Thoracic aorta (tissue), 2 donors: Measurements from ENCODE around the gene ZCCHC8. TPM values are rescaled to one million over a fixed set of nuclear protein-coding genes. Genes with fewer than 3 reads are reported as not detected.

ENCODE experiments used
- ATAC-seq: fragments of 150-250 bp; one replicate; pipeline ENCODE4 v1.8.0; 2017; ENCODE audit warnings: low read depth; ENCODE audit not compliant: insufficient number of reproducible peaks, low FRiP score
- DNase-seq: peaks from one replicate; pipeline ENCODE4 v3.0.0-alpha.2; 2020; ENCODE audit warnings: low spot score
- H3K27ac ChIP-seq, 2 donors: fragments of 200-600 bp; sonication (generic); 1 replicate in 1 of 2; 2 replicates in 1 of 2; pipeline ENCODE4 v1.5.1; 2016; ENCODE audit warnings: mild to moderate bottlenecking in 2 of 2, moderate library complexity in 2 of 2
- H3K27me3 ChIP-seq: fragments of 200-600 bp; sonication (generic); replicated peaks from 2 replicates; pipeline ENCODE4 v1.6.0; 2016; ENCODE audit warnings: mild to moderate bottlenecking; ENCODE audit not compliant: insufficient read depth
- H3K36me3 ChIP-seq: fragments of 200-600 bp; sonication (generic); one replicate; pipeline ENCODE4 v1.5.1; 2016
- H3K4me1 ChIP-seq, 2 donors: fragments of 200-600 bp; sonication (generic); 1 replicate in 1 of 2; 2 replicates in 1 of 2; pipeline versions ENCODE4 v1.5.1 to v1.6.0; 2016; ENCODE audit warnings: low read depth in 2 of 2, mild to moderate bottlenecking in 1 of 2; ENCODE audit not compliant: control insufficient read depth in 1 of 2
- H3K4me3 ChIP-seq: fragments of 200-600 bp; sonication (generic); 2 replicates; pipeline ENCODE4 v1.5.1; 2016; ENCODE audit warnings: mild to moderate bottlenecking
- H3K9me3 ChIP-seq: fragments of 200-600 bp; sonication (generic); 2 replicates; pipeline ENCODE4 v1.5.1; 2016
- CTCF ChIP-seq: fragments of 200-600 bp; sonication (generic); IDR thresholded peaks from one replicate; pipeline ENCODE4 v1.5.1; 2019; ENCODE audit warnings: antibody characterized with exemption
- total RNA-seq, 2 donors: library from RNA; depleted of rRNA; stranded (reverse); fragments of >200 nt; gene quantifications; one replicate each; pipeline versions ENCODE4 v1.1.0 to v1.2.3, GENCODE V29; 2016

Gene ZCCHC8
- total RNA-seq, 2 donors from 2014 or later = 16.2 to 33.4 TPM

GRCh38 chr12:122508163-122508562 is 7.4 kb upstream of the ZCCHC8 start:
- ATAC-seq = no peak
- Histone ChIP-seq H3K36me3 (peaks cover 77% of the 10 kb centered on the region), H3K4me1 (no peaks in the 10 kb centered on the region), H3K27me3 (no peaks in the 10 kb centered on the region), H3K9me3 (no peaks in the 10 kb centered on the region), H3K4me3 (no peak overlapping the region), H3K27ac (no peak overlapping the region)
- no peak for TF ChIP-seq CTCF
- DNase-seq = no peak

GRCh38 chr12:122506393-122506938 is 5.7 kb upstream of the ZCCHC8 start:
- no peak for TF ChIP-seq CTCF
- Histone ChIP-seq H3K36me3 (peaks cover 63% of the 10 kb centered on the region), H3K4me1 (no peaks in the 10 kb centered on the region), H3K27me3 (no peaks in the 10 kb centered on the region), H3K27ac (no peak overlapping the region), H3K9me3 (no peaks in the 10 kb centered on the region), H3K4me3 (no peak overlapping the region)
- DNase-seq (no peak), ATAC-seq (no peak)

- Histone ChIP-seq H3K36me3 (peaks cover 55% of the 10 kb centered on the region), H3K4me1 (peaks cover 0 to 5% of the 10 kb centered on the region in 2 donors), H3K9me3 (no peaks in the 10 kb centered on the region), H3K27ac (no peak overlapping the region), H3K27me3 (no peaks in the 10 kb centered on the region), H3K4me3 (no peak overlapping the region)
- no peak for TF ChIP-seq CTCF
- no peak for DNase-seq
- no peak for ATAC-seq
Observed at GRCh38 chr12:122505419-122506051, 4.8 kb upstream of the ZCCHC8 start.

GRCh38 chr12:122503783-122504590 is 3.3 kb upstream of the ZCCHC8 start:
- H3K4me3 ChIP-seq = no peak overlapping the region
- DNase-seq = no peak
- no peak overlapping the region for H3K27ac ChIP-seq
- ATAC-seq = no peak
- no peaks in the 10 kb centered on the region for H3K27me3 ChIP-seq
- TF ChIP-seq CTCF = no peak
- peaks cover 3 to 11% of the 10 kb centered on the region in 2 donors for H3K4me1 ChIP-seq
- peaks cover 40% of the 10 kb centered on the region for H3K36me3 ChIP-seq
- no peaks in the 10 kb centered on the region for H3K9me3 ChIP-seq

GRCh38 chr12:122503147-122503751 is 2.5 kb upstream of the ZCCHC8 start:
- Histone ChIP-seq H3K4me1 (peaks cover 3 to 18% of the 10 kb centered on the region in 2 donors), H3K9me3 (no peaks in the 10 kb centered on the region), H3K27me3 (no peaks in the 10 kb centered on the region), H3K27ac (no peak overlapping the region), H3K4me3 (no peak overlapping the region), H3K36me3 (peaks cover 32% of the 10 kb centered on the region)
- DNase-seq = no peak
- ATAC-seq = no peak
- no peak for TF ChIP-seq CTCF
